Kidney epithelial cell (primary cell): ENCODE results near the gene RSPH10B2. TPM values are rescaled to one million over a fixed set of nuclear protein-coding genes. Genes with fewer than 3 reads are reported as not detected.
A peak's percentile ranks its signal among the peaks of the same experiment; 100 is the strongest.
"Not testable (repeated sequence)": the region's sequence is repeated elsewhere in the genome, so short reads cannot be mapped to it uniquely, and the experiment has no call there.

Experiments
- DNase-seq: peaks from one replicate; pipeline ENCODE4 v3.0.0-alpha.2; 2010; ENCODE audit warnings: low read depth
- H3K27me3 ChIP-seq: 2 replicates; pipeline ENCODE4 v1.6.0; 2011; ENCODE audit warnings: low read length; ENCODE audit not compliant: control insufficient read depth, insufficient read depth
- H3K36me3 ChIP-seq: 2 replicates; pipeline ENCODE4 v1.5.1; 2011; ENCODE audit warnings: low read length; ENCODE audit not compliant: control insufficient read depth, insufficient read depth
- H3K4me3 ChIP-seq: 2 replicates; pipeline ENCODE4 v1.5.1; 2011; ENCODE audit warnings: low read depth, mild to moderate bottlenecking, control low read depth, low read length
- total RNA-seq: library from RNA; depleted of rRNA; stranded (reverse); fragments of >200 nt; gene quantifications from 2 replicates; pipeline ENCODE4 v1.2.3, GENCODE V29; 2015
- TF ChIP-seq, protein P1 (sequence below): IDR thresholded peaks from 2 replicates; pipeline ENCODE4 v1.5.1; 2011; ENCODE audit warnings: mild to moderate bottlenecking, moderate library complexity, low read length, control low read depth, inconsistent platforms; ENCODE audit not compliant: insufficient read depth, poor library complexity, severe bottlenecking

Gene RSPH10B2
- total RNA-seq, 1 donor from 2014 or later, result not detected

- DNase-seq, H3K36me3 ChIP-seq, H3K27me3 ChIP-seq, H3K4me3 ChIP-seq: not testable (repeated sequence)
Observed at GRCh38 chr7:6807393-6807918, 53.6 kb downstream of the RSPH10B2 start.

DNA sequence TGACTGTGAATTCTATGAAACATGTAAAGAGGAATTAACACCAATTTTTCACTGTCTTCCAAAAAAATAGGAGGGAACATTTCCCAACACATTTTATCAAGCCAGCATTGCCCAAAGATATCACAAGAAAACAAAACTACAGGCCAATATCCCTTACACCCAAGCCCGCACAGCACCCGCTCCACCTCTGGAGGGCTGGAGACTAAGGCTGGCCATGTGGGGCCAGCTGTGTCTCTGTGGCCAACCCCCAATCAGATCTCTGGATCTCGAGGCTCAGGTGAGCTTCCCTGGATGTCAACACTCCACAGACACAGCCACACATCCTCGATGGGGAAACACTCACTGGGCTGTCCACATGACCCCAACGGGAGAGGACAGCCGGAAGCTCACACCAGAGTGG lies 54.1 kb downstream of the RSPH10B2 start:
- not testable (repeated sequence) for DNase-seq, H3K4me3 ChIP-seq, H3K27me3 ChIP-seq, H3K36me3 ChIP-seq

- H3K4me3 ChIP-seq, H3K27me3 ChIP-seq, H3K36me3 ChIP-seq, DNase-seq: not testable (repeated sequence)
Observed at GRCh38 chr7:6813011-6813410, 59.1 kb downstream of the RSPH10B2 start.

DNA sequence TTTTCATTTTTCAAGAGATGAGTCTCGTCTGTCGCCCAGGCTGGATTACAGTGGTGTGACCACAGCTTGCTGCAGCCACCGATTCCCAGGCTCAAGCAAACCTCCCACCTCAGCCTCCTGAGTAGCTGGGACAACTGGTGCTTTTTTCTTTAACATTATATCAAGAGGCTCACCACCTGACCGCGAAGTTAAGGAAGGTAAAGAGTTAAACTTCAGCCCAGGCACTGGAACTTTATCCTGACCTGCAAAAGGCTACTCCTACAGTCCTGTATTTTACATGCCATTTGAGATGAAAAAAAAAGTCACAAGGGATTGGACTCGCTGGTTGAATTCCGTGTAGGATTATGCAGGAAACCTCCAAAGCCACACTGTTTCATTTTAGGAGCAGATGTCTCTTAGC lies 61.6 kb downstream of the RSPH10B2 start:
- H3K36me3 ChIP-seq, H3K27me3 ChIP-seq, DNase-seq, H3K4me3 ChIP-seq: not testable (repeated sequence)

GRCh38 chr7:6821622-6822021 lies 67.7 kb downstream of the RSPH10B2 start:
- not testable (repeated sequence) for H3K27me3 ChIP-seq, DNase-seq, H3K4me3 ChIP-seq, H3K36me3 ChIP-seq

DNA sequence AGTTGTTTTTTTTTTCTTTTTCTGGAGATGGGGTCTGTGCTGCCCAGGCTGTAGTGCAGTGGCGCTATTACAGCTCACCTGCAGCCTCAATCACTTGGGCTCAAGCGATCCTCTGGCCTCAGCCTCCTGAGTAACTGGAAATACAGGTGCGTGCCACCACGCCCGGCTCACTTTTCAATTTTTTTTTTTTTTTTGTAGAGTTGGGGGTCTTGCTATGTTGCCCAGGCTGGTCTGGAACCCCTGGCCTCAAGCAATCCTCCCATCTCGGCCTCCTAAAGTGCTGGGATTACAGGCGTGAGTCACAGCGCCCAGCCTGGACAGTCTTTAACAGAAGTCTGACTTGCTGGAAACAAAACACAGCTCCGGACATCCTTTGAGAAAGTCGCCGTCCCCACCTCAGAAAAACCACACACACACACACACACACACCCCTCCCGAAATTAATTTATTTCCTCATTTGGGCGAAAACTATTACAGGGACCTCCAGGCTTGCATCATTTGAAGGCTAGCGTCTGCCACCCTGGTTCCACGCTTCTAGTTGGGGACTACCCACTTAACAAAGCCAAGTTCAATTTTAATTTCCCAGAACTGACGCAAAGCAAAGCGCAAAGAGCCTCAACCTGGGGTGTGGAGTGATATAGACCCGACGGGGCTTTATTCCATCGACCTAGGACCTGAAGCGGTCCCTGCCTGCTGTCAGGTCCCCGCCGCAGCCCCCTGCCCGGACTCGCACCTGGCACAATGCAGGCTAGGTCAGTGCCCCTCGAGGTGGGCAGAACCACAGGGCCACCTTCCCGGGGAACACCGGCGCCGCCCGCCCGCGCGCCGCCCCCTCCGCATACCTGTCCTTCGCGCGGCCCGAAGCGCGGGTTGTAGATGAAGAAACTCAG lies 71.6 kb downstream of the RSPH10B2 start:
- H3K27me3 ChIP-seq, H3K36me3 ChIP-seq, DNase-seq: not testable (repeated sequence)
- peak overlapping the region; percentile 23 for H3K4me3 ChIP-seq

- peak; percentile 2 for DNase-seq
- not testable (repeated sequence) for H3K36me3 ChIP-seq, H3K27me3 ChIP-seq
- TF ChIP-seq, protein P1, sequence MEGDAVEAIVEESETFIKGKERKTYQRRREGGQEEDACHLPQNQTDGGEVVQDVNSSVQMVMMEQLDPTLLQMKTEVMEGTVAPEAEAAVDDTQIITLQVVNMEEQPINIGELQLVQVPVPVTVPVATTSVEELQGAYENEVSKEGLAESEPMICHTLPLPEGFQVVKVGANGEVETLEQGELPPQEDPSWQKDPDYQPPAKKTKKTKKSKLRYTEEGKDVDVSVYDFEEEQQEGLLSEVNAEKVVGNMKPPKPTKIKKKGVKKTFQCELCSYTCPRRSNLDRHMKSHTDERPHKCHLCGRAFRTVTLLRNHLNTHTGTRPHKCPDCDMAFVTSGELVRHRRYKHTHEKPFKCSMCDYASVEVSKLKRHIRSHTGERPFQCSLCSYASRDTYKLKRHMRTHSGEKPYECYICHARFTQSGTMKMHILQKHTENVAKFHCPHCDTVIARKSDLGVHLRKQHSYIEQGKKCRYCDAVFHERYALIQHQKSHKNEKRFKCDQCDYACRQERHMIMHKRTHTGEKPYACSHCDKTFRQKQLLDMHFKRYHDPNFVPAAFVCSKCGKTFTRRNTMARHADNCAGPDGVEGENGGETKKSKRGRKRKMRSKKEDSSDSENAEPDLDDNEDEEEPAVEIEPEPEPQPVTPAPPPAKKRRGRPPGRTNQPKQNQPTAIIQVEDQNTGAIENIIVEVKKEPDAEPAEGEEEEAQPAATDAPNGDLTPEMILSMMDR, result peak; percentile 10
- H3K4me3 ChIP-seq, result peak within 1 kb of the TSS; percentile 46
Observed at GRCh38 chr7:6826151-6826550, 72.2 kb downstream of the RSPH10B2 start, which contains the start of gene CCZ1B. Gene CCZ1B (minus strand): TSS chr7:6826275. CDS start chr7:6826197, 78 bp downstream.

GRCh38 chr7:6827180-6827579 lies 73.3 kb downstream of the RSPH10B2 start:
- H3K27me3 ChIP-seq, H3K36me3 ChIP-seq, H3K4me3 ChIP-seq, DNase-seq: not testable (repeated sequence)

DNA sequence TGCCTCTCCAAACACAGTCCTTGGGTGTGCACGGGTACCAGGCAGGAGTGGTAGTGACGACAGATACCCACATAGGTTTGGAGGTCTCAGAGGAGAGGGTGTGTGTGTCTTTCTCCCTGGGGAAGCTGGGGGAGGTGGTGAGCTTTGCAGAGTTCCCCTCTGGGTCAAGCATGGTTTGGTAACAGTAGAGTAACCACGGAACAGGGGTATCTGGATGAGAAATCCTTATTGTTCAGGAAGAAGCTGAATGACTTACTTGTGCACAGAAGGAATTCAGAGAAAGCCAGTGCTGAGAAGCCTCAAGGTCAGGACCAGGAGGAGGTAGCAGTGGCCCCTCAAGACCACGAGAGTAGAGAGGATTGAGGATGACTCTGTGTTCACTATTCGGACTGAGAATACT lies 75.7 kb downstream of the RSPH10B2 start:
- not testable (repeated sequence) for DNase-seq, H3K27me3 ChIP-seq, H3K36me3 ChIP-seq

DNA sequence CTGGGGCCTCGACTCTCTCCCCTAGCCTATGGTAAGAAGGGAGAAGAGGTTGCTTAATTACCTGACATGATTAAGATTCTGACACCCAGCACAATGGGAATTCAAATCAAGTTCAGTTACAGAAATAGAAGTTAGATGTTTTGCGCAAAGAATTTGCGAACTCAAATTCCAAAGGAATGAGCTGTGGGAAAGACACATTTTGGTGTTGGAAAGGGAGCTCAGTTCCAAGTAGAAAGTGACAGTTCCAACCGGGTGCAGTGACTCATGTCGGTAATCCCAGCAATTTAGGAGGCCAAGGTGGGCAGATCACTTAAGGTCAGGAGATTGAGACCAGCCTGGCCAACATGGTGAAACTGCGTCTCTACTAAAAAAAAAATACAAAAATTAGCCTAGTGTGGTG lies 76.1 kb downstream of the RSPH10B2 start:
- not testable (repeated sequence) for H3K4me3 ChIP-seq, H3K27me3 ChIP-seq, DNase-seq, H3K36me3 ChIP-seq

More for the DNA sequence above, 75.7 kb downstream of the RSPH10B2 start:
- H3K4me3 ChIP-seq, result not testable (repeated sequence)
